ENCODE measurements around the gene RELA.

The RELA gene

DNA sequence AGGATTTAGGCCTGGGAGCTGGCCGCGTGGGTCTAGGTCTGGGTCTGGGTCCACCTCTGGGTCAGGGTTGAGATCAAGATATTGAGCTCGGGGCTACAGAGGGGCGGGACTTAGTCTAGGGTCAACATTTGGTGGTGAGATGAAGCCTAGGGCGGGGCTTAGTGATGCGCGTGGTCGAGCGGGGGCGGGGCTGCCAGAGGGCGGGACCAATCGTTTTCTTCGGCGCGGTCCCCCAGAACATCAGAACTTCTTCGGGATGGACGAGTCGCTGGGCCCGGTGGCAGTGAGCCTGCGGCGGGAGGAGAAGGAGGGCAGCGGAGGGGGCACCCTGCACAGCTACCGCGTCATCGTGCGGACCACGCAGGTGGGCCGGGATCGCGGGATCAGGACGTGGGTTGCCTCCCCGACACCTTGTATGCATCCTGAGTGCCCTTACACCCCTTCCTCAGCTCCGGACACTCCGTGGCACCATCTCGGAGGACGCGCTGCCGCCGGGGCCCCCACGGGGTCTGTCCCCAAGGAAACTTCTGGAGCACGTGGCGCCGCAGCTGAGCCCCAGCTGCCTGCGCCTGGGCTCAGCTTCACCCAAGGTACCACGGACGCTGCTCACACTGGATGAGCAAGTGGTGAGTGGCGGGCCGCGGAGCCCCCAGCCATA lies 20.6 kb downstream of the RELA start:
- TF ChIP-seq CREB1 (IDR thresholded peaks at IDR 0.05; ENCODE audit: low read depth) (no peak), USF1 (IDR thresholded peaks at IDR 0.05) (no peak), FOXM1 (IDR thresholded peaks at IDR 0.05; ENCODE audit: borderline replicate concordance, low read depth) (no peak), NFIC (IDR thresholded peaks at IDR 0.05) (no peak), TAF1 (IDR thresholded peaks at IDR 0.05; ENCODE audit: low read depth) (no peak), EP300 (IDR thresholded peaks at IDR 0.05; ENCODE audit: borderline replicate concordance) (no peak), ZBTB7A (IDR thresholded peaks at IDR 0.05; ENCODE audit: low read depth) (no peak), RAD21 (IDR thresholded peaks at IDR 0.05; ENCODE audit: low read depth) (no peak), CEBPB (IDR thresholded peaks at IDR 0.05) (no peak), YY1 (IDR thresholded peaks at IDR 0.05; ENCODE audit: low read depth) (no peak), TEAD4 (IDR thresholded peaks at IDR 0.05) (no peak)
- TF ChIP-seq, protein P1, sequence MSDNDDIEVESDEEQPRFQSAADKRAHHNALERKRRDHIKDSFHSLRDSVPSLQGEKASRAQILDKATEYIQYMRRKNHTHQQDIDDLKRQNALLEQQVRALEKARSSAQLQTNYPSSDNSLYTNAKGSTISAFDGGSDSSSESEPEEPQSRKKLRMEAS (IDR thresholded peaks at IDR 0.05): no peak

GRCh38 chr11:65641297-65642013 lies 21.3 kb downstream of the RELA start:
- no peak for TF ChIP-seq RAD21 (IDR thresholded peaks at IDR 0.05; ENCODE audit: low read depth)
- TF ChIP-seq FOXM1 (IDR thresholded peaks at IDR 0.05; ENCODE audit: borderline replicate concordance, low read depth): no peak
- TF ChIP-seq REST (IDR thresholded peaks at IDR 0.05; ENCODE audit: low read depth): no peak
- no peak for TF ChIP-seq TCF12 (IDR thresholded peaks at IDR 0.05; ENCODE audit: low read depth)
- no peak for TF ChIP-seq CREB1 (IDR thresholded peaks at IDR 0.05; ENCODE audit: low read depth)
- no peak for TF ChIP-seq NFIC (IDR thresholded peaks at IDR 0.05)
- TF ChIP-seq ZBTB7A (IDR thresholded peaks at IDR 0.05; ENCODE audit: low read depth): no peak

GRCh38 chr11:65640483-65641296 lies 22.0 kb downstream of the RELA start:
- TF ChIP-seq EP300 (IDR thresholded peaks at IDR 0.05; ENCODE audit: borderline replicate concordance) (no peak), TAF1 (IDR thresholded peaks at IDR 0.05; ENCODE audit: low read depth) (no peak), RAD21 (IDR thresholded peaks at IDR 0.05; ENCODE audit: low read depth) (no peak), NFIC (IDR thresholded peaks at IDR 0.05) (no peak), USF1 (IDR thresholded peaks at IDR 0.05) (no peak), ZBTB7A (IDR thresholded peaks at IDR 0.05; ENCODE audit: low read depth) (0 out of 2 replicates have a peak, but pooled peaks have one; percentile 37)

DNA sequence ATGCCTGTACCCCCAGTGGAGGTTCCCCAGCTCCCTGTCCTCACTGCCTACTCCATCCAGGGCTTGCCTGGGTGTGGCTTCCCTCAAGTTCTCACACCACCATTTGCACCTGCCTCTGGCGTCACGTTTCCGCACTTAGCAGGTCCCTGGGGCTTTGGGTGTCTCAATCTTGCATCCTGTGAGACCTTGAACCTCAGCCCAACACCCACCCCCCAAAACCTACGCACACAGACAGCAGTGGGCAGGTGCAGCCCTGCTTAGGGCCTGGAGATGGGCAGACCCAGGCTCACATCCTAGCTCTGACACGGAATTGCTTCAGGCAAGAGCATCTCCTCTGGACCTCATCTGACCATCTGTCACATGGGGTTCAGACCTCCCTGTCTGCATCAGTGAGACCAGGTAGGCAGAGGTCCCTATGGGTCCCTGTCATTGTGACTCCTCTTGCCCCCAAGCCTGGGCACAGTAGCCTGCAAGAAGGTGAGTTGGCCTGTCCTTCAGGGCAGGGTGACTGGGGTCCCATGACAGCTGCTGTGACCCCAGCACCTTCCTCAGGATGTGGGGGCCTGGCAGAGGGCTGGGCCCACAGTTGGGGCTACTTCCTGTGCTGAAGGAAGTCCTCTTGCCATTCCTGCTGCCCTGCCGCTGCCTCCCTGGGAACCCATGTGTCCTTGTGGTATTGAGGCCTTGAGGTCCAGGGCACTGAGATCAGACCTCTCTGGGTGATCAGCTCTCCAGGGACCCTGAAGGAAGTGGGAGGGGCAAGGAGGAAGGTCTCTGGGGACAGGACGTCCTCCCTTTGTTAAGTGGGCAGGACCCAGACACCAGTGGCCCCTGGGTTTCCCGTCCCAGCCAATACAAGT lies 22.9 kb downstream of the RELA start:
- no peak for TF ChIP-seq RAD21 (IDR thresholded peaks at IDR 0.05; ENCODE audit: low read depth)
- no peak for TF ChIP-seq TEAD4 (IDR thresholded peaks at IDR 0.05)
- no peak for TF ChIP-seq ZBTB7A (IDR thresholded peaks at IDR 0.05; ENCODE audit: low read depth)
- TF ChIP-seq FOXM1 (IDR thresholded peaks at IDR 0.05; ENCODE audit: borderline replicate concordance, low read depth): no peak
- TF ChIP-seq CEBPB (IDR thresholded peaks at IDR 0.05): no peak
- no peak for TF ChIP-seq NFIC (IDR thresholded peaks at IDR 0.05)
- TF ChIP-seq CREB1 (IDR thresholded peaks at IDR 0.05; ENCODE audit: low read depth): no peak
- TF ChIP-seq, protein P1 (IDR thresholded peaks at IDR 0.05): no peak
- TF ChIP-seq REST (IDR thresholded peaks at IDR 0.05; ENCODE audit: low read depth): no peak
- no peak for TF ChIP-seq EP300 (IDR thresholded peaks at IDR 0.05; ENCODE audit: borderline replicate concordance)
- TF ChIP-seq TAF1 (IDR thresholded peaks at IDR 0.05; ENCODE audit: low read depth): no peak
- TF ChIP-seq EGR1 (IDR thresholded peaks at IDR 0.05): no peak
- TF ChIP-seq USF1 (IDR thresholded peaks at IDR 0.05): no peak
- TF ChIP-seq TCF12 (IDR thresholded peaks at IDR 0.05; ENCODE audit: low read depth): no peak
- no peak for TF ChIP-seq YY1 (IDR thresholded peaks at IDR 0.05; ENCODE audit: low read depth)

All from Ishikawa (cell line).